Placental pericyte (primary cell): ENCODE data around the gene IRX6. TPM values are rescaled to one million over a fixed set of nuclear protein-coding genes. Genes with fewer than 3 reads are reported as not detected.

Experiments
- small RNA-seq: library from RNA; depleted of rRNA; stranded (forward); fragments of <200 nt; gene quantifications from one replicate; pipeline ENCODE3, GENCODE V24; 2012; ENCODE audit warnings: low replicate concordance
- total RNA-seq: library from RNA; depleted of rRNA; stranded (reverse); fragments of >200 nt; gene quantifications from 2 replicates; pipeline ENCODE4 v1.2.3, GENCODE V29; 2012

Gene IRX6
- total RNA-seq: not detected in 2 replicates

DNA sequence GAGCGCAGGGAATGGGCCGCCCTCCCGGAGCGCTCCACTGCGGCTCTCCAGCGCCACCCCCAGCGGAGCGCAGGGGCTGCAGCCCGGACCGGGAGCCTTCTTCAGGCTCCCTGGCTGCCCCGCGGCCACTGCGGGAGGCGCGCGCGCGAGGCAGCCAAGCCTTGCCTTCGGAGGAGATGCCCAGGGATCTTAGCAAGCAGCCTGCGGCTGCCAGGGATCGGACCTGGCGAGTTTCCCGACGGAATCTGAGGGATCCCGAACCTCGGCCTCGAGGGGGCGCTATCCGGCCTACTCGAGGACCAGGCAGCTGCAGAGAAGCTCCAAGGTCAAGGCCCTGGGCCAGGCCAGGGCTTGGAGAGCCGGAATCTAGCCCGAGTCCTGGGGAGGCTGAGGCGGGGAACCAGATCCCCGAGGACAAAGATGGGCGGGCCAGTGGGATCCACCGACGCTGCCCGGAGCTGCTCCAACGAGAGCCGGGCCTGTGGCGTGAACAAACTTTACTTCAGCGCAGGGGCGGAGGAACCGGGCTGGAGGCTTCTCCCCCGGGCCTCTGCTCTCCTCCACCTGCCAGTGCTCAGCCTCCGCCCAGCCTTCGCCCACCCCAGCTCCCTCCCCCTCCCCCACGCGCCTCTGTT is at the start of gene IRX6:
TSS of gene IRX6 (plus strand) at position 567 of the 635 bp plus-strand sequence. CDS start 889 bp downstream, outside the sequence.

Small RNA genes lying within 50 kb of the gene (small RNA-seq; reads per million reads assigned to genes)
- gene RN7SL841P: not detected

Other genes starting within 250 kb of the IRX6 start
- 875 and 1,286 TPM in 2 replicates for gene MMP2, start 155.0 kb downstream of the IRX6 start, total RNA-seq
- gene LPCAT2, start 184.9 kb downstream of the IRX6 start, total RNA-seq: 14.4 and 52.4 TPM in 2 replicates
- 0.72 and 0.88 TPM in 2 replicates for gene CAPNS2, start 242.5 kb downstream of the IRX6 start, total RNA-seq